ENCODE data around the gene SPAG8. TPM values are rescaled to one million over a fixed set of nuclear protein-coding genes. Genes with fewer than 3 reads are reported as not detected.

Gene SPAG8
- total RNA-seq, 1 experiment from 2014 or later: 0.50 TPM

- DNase-seq: no peak
- Histone ChIP-seq H3K4me2 (ENCODE audit: insufficient read depth, insufficient read length, low read length) (no peak overlapping the region), H3K9me3 (ENCODE audit: control insufficient read depth, low read depth, low read length) (no peaks in the 10 kb centered on the region), H3K23ac (ENCODE audit: insufficient read length, low read depth, low read length) (no peak overlapping the region), H3K27ac (ENCODE audit: insufficient read length, low read depth, low read length) (no peak overlapping the region), H2AK5ac (ENCODE audit: insufficient read length, low read length) (no peak overlapping the region), H3K4ac (ENCODE audit: low read depth, low read length) (no peak overlapping the region), H3K9ac (ENCODE audit: extremely low read depth, insufficient read length, low read length) (no peak overlapping the region), H3K14ac (ENCODE audit: insufficient read depth, low read length) (no peak overlapping the region), H3T11ph (ENCODE audit: low read length) (no peak overlapping the region), H3K23me2 (ENCODE audit: insufficient read length, low read depth, low read length, poor library complexity, severe bottlenecking) (no peaks in the 10 kb centered on the region), H3K79me2 (ENCODE audit: insufficient read depth, low read length) (no peaks in the 10 kb centered on the region), H2BK5ac (ENCODE audit: insufficient read length, low read length) (no peak overlapping the region), H2AFZ (ENCODE audit: low read length) (no peak overlapping the region), H2BK20ac (ENCODE audit: low read depth, low read length, poor library complexity, severe bottlenecking) (no peak overlapping the region), H2BK12ac (ENCODE audit: insufficient read length, low read depth, low read length) (no peak overlapping the region), H4K5ac (ENCODE audit: insufficient read length, low read depth, low read length) (no peak overlapping the region), H3K79me1 (ENCODE audit: insufficient read depth, low read depth, low read length, poor library complexity, severe bottlenecking) (no peaks in the 10 kb centered on the region), H4K8ac (replicated peaks; ENCODE audit: insufficient read length, low read depth, low read length) (no peak overlapping the region), H2BK120ac (ENCODE audit: low read depth, low read length, poor library complexity, severe bottlenecking) (no peak overlapping the region), H4K91ac (ENCODE audit: insufficient read length, low read depth, low read length) (no peak overlapping the region), H3K4me1 (ENCODE audit: insufficient read depth, low read length) (peaks cover 4% of the 10 kb centered on the region; the same call in 1 of the 2 replicates), H3K56ac (ENCODE audit: insufficient read length, low read depth, low read length) (no peak overlapping the region), H3K18ac (ENCODE audit: insufficient read length, low read depth, low read length) (no peak overlapping the region), H3K27me3 (ENCODE audit: insufficient read depth, low read length) (no peaks in the 10 kb centered on the region), H2BK15ac (ENCODE audit: low read depth, low read length) (no peak overlapping the region), H4K20me1 (ENCODE audit: control insufficient read depth, insufficient read depth, insufficient read length) (no peaks in the 10 kb centered on the region)
- Mint-ChIP-seq H3K27ac (no peak overlapping the region), H3K4me3 (no peak overlapping the region), H3K27me3 (ENCODE audit: low read depth) (no peaks in the 10 kb centered on the region), H3K36me3 (ENCODE audit: insufficient read depth in 1 of 3, low read depth in 3 of 3) (no peaks in the 10 kb centered on the region), H3K4me1 (peaks cover 15 to 19% of the 10 kb centered on the region in 2 experiments), H3K9me3 (no peaks in the 10 kb centered on the region)
- WGBS (ENCODE audit: extremely low coverage, insufficient read length, low lambda C conversion rate): no CpG with 5 or more reads among the region's 3 CpGs
- TF ChIP-seq CTCF (conservative IDR thresholded peaks at IDR 0.05): no peak
These were observed 40.1 kb downstream of the SPAG8 start for GRCh38 chr9:35771943-35772342.

All from H9 (cell line).